MM.1S (cell line): ENCODE data around the gene DNTT.

Experiments
- DNase-seq: peaks from one replicate; pipeline ENCODE4 v3.0.0-alpha.2; 2015
- H2AFZ ChIP-seq: fragments of 300-600 bp; sonication (generic); 2 replicates; pipeline ENCODE4 v1.6.0; 2016; ENCODE audit warnings: antibody characterized with exemption, low read length
- H3F3A ChIP-seq: fragments of 300-600 bp; sonication (generic); 2 replicates; pipeline ENCODE4 v1.6.1; 2016; ENCODE audit warnings: mild to moderate bottlenecking, antibody characterized with exemption, low read length, moderate library complexity, mixed read lengths; ENCODE audit not compliant: insufficient read depth
- H3K27ac ChIP-seq: fragments of 300-600 bp; sonication (generic); 2 replicates; pipeline ENCODE4 v1.5.1; 2016; ENCODE audit warnings: mild to moderate bottlenecking, low read length
- H3K27me3 ChIP-seq: fragments of 300-600 bp; sonication (generic); replicated peaks from 2 replicates; pipeline ENCODE4 v1.6.0; 2016; ENCODE audit warnings: low read length; ENCODE audit not compliant: insufficient read depth
- H3K36me3 ChIP-seq: fragments of 300-600 bp; sonication (generic); replicated peaks from 2 replicates; pipeline ENCODE4 v1.6.1; 2016; ENCODE audit warnings: mild to moderate bottlenecking, low read length, mixed read lengths; ENCODE audit not compliant: insufficient read depth
- H3K4me1 ChIP-seq: fragments of 300-600 bp; sonication (generic); 2 replicates; pipeline ENCODE4 v1.6.1; 2016; ENCODE audit warnings: low read length, mixed read lengths
- H3K4me2 ChIP-seq: fragments of 300-600 bp; sonication (generic); 2 replicates; pipeline ENCODE4 v1.6.0; 2016; ENCODE audit warnings: low read depth, low read length
- H3K4me3 ChIP-seq: fragments of 300-600 bp; sonication (generic); 2 replicates; pipeline ENCODE4 v1.5.1; 2016; ENCODE audit warnings: low read length, mixed read lengths
- H3K79me2 ChIP-seq: fragments of 300-600 bp; sonication (generic); 2 replicates; pipeline ENCODE4 v1.6.1; 2016; ENCODE audit warnings: mixed run types, low read length, mixed read lengths
- H3K9ac ChIP-seq: fragments of 300-600 bp; sonication (generic); 2 replicates; pipeline ENCODE4 v1.6.1; 2016; ENCODE audit warnings: low read length, mixed read lengths
- H3K9me2 ChIP-seq: fragments of 300-600 bp; sonication (generic); replicated peaks from 2 replicates; pipeline ENCODE4 v1.6.1; 2016; ENCODE audit warnings: mild to moderate bottlenecking, low read length, mixed read lengths; ENCODE audit not compliant: insufficient read depth
- H3K9me3 ChIP-seq: fragments of 300-600 bp; sonication (generic); replicated peaks from 2 replicates; pipeline ENCODE4 v1.6.1; 2016; ENCODE audit warnings: mild to moderate bottlenecking, low read length, mixed read lengths; ENCODE audit not compliant: insufficient read depth
- H4K20me1 ChIP-seq: fragments of 300-600 bp; sonication (generic); 2 replicates; pipeline ENCODE4 v1.6.1; 2016; ENCODE audit warnings: mild to moderate bottlenecking, low read length, moderate library complexity, mixed read lengths; ENCODE audit not compliant: insufficient read depth
- EZH2 ChIP-seq: fragments of 300-600 bp; sonication (generic); optimal IDR thresholded peaks from 2 replicates; pipeline ENCODE3; 2017; ENCODE audit warnings: low read depth, mild to moderate bottlenecking, antibody characterized with exemption, low read length, mixed read lengths
- EZH2phosphoT487 ChIP-seq: fragments of 300-600 bp; sonication (generic); IDR thresholded peaks from 2 replicates; pipeline ENCODE4 v1.6.1; 2018; ENCODE audit warnings: antibody characterized with exemption, low read length
- TF ChIP-seq, protein P1 (sequence below): fragments of 300-600 bp; sonication (generic); IDR thresholded peaks from 2 replicates; pipeline ENCODE4 v1.5.1; 2016; ENCODE audit warnings: antibody characterized with exemption, low read length, mixed read lengths

DNTT gene

DNA sequence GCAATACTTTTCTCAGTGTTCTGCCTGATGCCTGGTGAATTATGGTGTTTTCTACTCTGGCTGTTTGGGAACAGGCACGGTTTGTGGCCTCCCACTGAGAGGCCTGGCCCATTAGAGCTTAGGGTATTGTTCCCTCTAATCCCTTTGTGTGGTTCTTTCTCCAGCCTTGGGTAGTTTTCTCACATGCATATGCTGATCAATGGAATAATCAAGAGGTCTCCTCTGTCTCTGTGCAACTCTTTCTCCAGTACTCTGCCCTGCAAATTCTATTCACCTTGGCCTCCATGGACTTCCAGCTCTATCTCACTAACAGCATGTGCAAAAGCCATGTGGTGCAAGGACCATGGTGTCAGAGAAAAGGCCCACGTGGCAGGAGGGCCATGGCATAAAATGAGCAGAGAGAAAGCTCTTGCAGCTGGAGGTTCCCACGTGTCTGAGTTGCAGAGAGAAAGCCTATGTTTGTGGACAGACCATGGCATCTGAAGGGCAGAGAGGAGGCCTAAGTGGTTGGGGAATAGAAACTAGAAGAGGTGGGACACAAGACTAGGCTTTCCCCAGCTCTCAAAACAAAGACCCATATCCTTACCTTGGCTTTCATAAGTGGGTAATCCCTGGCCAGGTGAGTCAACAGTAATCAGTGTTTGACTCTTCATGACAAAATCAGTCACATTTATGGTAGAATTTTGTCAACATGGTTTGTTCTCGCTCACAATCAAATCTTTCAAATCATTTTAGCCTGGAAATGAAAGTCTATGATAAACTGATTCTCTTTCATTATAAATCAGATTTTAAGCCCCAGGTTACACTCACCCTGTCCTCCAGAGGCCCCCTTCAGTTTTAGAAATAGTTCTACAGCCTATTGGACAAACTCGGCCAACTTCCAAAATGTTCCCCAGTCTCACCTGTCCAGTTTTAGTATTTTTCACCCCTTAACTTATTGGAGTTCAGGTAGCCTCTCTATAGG is 37.3 kb downstream of the DNTT start:
- Histone ChIP-seq H3K4me1 (peaks cover 12% of the 10 kb centered on the region), H2AFZ (peak overlapping the region; percentile 39; the same call in 1 of the 2 replicates), H3K9ac (no peak overlapping the region), H3K27ac (no peak overlapping the region), H3K27me3 (no peaks in the 10 kb centered on the region), H3K4me3 (no peak overlapping the region), H3F3A (peaks cover 3% of the 10 kb centered on the region; the same call in 1 of the 2 replicates), H4K20me1 (no peaks in the 10 kb centered on the region), H3K36me3 (no peaks in the 10 kb centered on the region), H3K79me2 (no peaks in the 10 kb centered on the region), H3K4me2 (no peak overlapping the region), H3K9me3 (no peaks in the 10 kb centered on the region), H3K9me2 (no peaks in the 10 kb centered on the region)
- peak; percentile 46 for DNase-seq
- TF ChIP-seq EZH2 (no peak), EZH2phosphoT487 (no peak)

DNA sequence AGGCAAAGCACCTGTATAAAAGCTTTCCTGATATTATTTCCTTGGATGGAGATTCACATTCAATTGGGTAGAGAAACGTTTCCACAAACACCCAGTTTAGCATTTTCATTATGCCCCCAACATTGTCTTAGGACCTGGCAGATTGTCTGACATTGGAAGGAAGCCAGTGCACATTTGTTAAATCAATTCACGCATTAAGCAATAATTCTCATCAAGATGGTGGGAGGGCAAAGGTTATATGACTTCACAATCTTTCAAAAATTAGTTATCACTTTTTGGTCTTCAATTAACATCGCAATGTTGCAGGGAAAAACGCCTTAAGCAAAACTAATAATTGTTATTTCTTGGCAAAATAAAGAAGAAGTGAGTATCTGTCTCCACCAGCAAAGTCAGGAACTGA is 38.2 kb downstream of the DNTT start:
- no peak for DNase-seq

DNA sequence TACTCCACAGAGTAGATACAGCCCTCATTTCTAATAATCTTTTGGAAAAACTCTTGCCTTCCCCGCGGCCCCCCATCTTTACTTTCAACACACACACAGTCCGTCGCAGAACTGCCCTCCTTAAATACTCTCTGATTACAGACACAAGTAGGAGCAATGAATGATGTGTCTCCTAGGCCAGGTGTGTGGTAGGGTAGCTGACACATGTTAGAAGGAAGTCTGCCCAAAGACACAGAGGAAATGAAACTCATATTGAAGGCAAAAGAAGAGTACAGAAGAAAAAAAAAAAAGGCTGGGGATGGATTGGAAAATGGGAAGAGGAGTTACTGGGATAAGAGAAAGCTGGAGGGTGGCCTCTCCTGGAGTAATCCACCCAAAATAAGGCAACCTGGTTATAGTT is 39.9 kb downstream of the DNTT start:
- no peak overlapping the region for H3K4me3 ChIP-seq
- H3K36me3 ChIP-seq = no peaks in the 10 kb centered on the region
- H3K9me3 ChIP-seq = no peaks in the 10 kb centered on the region
- no peaks in the 10 kb centered on the region for H3K9me2 ChIP-seq
- H3K4me1 ChIP-seq = peaks cover 12% of the 10 kb centered on the region
- no peak overlapping the region for H2AFZ ChIP-seq
- no peak overlapping the region for H3K4me2 ChIP-seq
- no peaks in the 10 kb centered on the region for H3K79me2 ChIP-seq
- no peak overlapping the region for H3K9ac ChIP-seq
- no peaks in the 10 kb centered on the region for H4K20me1 ChIP-seq
- H3K27me3 ChIP-seq = no peaks in the 10 kb centered on the region
- DNase-seq = no peak
- H3K27ac ChIP-seq = no peak overlapping the region
- H3F3A ChIP-seq = peaks cover 3% of the 10 kb centered on the region; the same call in 1 of the 2 replicates
- no peak for TF ChIP-seq EZH2phosphoT487
- TF ChIP-seq, protein P1, sequence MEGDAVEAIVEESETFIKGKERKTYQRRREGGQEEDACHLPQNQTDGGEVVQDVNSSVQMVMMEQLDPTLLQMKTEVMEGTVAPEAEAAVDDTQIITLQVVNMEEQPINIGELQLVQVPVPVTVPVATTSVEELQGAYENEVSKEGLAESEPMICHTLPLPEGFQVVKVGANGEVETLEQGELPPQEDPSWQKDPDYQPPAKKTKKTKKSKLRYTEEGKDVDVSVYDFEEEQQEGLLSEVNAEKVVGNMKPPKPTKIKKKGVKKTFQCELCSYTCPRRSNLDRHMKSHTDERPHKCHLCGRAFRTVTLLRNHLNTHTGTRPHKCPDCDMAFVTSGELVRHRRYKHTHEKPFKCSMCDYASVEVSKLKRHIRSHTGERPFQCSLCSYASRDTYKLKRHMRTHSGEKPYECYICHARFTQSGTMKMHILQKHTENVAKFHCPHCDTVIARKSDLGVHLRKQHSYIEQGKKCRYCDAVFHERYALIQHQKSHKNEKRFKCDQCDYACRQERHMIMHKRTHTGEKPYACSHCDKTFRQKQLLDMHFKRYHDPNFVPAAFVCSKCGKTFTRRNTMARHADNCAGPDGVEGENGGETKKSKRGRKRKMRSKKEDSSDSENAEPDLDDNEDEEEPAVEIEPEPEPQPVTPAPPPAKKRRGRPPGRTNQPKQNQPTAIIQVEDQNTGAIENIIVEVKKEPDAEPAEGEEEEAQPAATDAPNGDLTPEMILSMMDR = no peak
- no peak for TF ChIP-seq EZH2

More for the DNA sequence above, 38.2 kb downstream of the DNTT start:
- Histone ChIP-seq H3K36me3 (no peaks in the 10 kb centered on the region), H3K27ac (no peak overlapping the region), H3K4me2 (no peak overlapping the region), H3K9ac (no peak overlapping the region), H3K9me2 (no peaks in the 10 kb centered on the region), H3F3A (peaks cover 3% of the 10 kb centered on the region; the same call in 1 of the 2 replicates), H4K20me1 (no peaks in the 10 kb centered on the region), H3K4me1 (peaks cover 12% of the 10 kb centered on the region), H3K27me3 (no peaks in the 10 kb centered on the region), H3K4me3 (no peak overlapping the region), H2AFZ (no peak overlapping the region), H3K9me3 (no peaks in the 10 kb centered on the region), H3K79me2 (no peaks in the 10 kb centered on the region)
- TF ChIP-seq, protein P1 = no peak
- no peak for TF ChIP-seq EZH2phosphoT487
- no peak for TF ChIP-seq EZH2

GRCh38 chr10:96345222-96345621 is 41.0 kb downstream of the DNTT start:
- Histone ChIP-seq H3K9ac (no peak overlapping the region), H3K36me3 (no peaks in the 10 kb centered on the region), H3K27me3 (no peaks in the 10 kb centered on the region), H2AFZ (no peak overlapping the region), H3K9me2 (no peaks in the 10 kb centered on the region), H3K79me2 (no peaks in the 10 kb centered on the region), H3K9me3 (no peaks in the 10 kb centered on the region), H3K4me2 (no peak overlapping the region), H3F3A (peaks cover 3% of the 10 kb centered on the region; the same call in 1 of the 2 replicates), H3K4me3 (no peak overlapping the region), H3K4me1 (peaks cover 12% of the 10 kb centered on the region), H4K20me1 (no peaks in the 10 kb centered on the region), H3K27ac (no peak overlapping the region)
- no peak for DNase-seq
- TF ChIP-seq EZH2phosphoT487 (no peak), EZH2 (no peak)
- TF ChIP-seq, protein P1 = no peak
